HepG2 (cell line): ENCODE results near the gene CEACAM5. TPM values are rescaled to one million over a fixed set of nuclear protein-coding genes. Genes with fewer than 3 reads are reported as not detected.

ENCODE experiments used
- CENPX ChIP-seq: sonication (generic); formaldehyde crosslinking; IDR thresholded peaks from 2 replicates; pipeline ENCODE4 v1.9.0; 2021; ENCODE audit warnings: mild to moderate bottlenecking, missing genetic modification reagents, moderate library complexity
- ETV6 ChIP-seq: sonication (generic); formaldehyde crosslinking; conservative IDR thresholded peaks from 2 replicates; pipeline ENCODE4 v1.4.0; 2020; ENCODE audit warnings: missing genetic modification reagents
- HBP1 ChIP-seq: IDR thresholded peaks from 2 replicates; pipeline ENCODE4 v1.6.1; 2016; ENCODE audit warnings: low read depth, control low read depth
- HES4 ChIP-seq: sonication (generic); formaldehyde crosslinking; IDR thresholded peaks from 2 replicates; pipeline ENCODE4 v1.9.0; 2021; ENCODE audit warnings: mild to moderate bottlenecking, missing genetic modification reagents, borderline replicate concordance
- KLF11 ChIP-seq: IDR thresholded peaks from 2 replicates; pipeline ENCODE4 v1.6.1; 2016; ENCODE audit warnings: missing compliant biosample characterization
- NFKB2 ChIP-seq: sonication (generic); formaldehyde crosslinking; IDR thresholded peaks from 2 replicates; pipeline ENCODE4 v1.4.0; 2020; ENCODE audit warnings: missing genetic modification reagents, borderline replicate concordance
- PHF20 ChIP-seq: sonication (generic); formaldehyde crosslinking; IDR thresholded peaks from 2 replicates; pipeline ENCODE4 v1.5.0; 2020; ENCODE audit warnings: mild to moderate bottlenecking, missing genetic modification reagents
- RXRB ChIP-seq: IDR thresholded peaks from 2 replicates; pipeline ENCODE4 v1.6.1; 2016; ENCODE audit warnings: borderline replicate concordance, missing genetic modification reagents, missing compliant biosample characterization
- SRF ChIP-seq: IDR thresholded peaks from 2 replicates; pipeline ENCODE4 v1.6.1; 2011; ENCODE audit warnings: mild to moderate bottlenecking, low read depth, low read length, moderate library complexity
- ZNF263 ChIP-seq: sonication (generic); formaldehyde crosslinking; IDR thresholded peaks from 2 replicates; pipeline ENCODE4 v1.4.0; 2020; ENCODE audit warnings: missing genetic modification reagents
- ZNF687 ChIP-seq: sonication (generic); formaldehyde crosslinking; IDR thresholded peaks from 2 replicates; pipeline ENCODE4 v1.5.1; 2020; ENCODE audit warnings: mild to moderate bottlenecking, missing genetic modification reagents, moderate library complexity
- ZNF773 ChIP-seq: sonication (generic); formaldehyde crosslinking; IDR thresholded peaks from 2 replicates; pipeline ENCODE4 v1.4.0; 2020; ENCODE audit warnings: missing genetic modification reagents, borderline replicate concordance
- ZSCAN30 ChIP-seq: sonication (generic); formaldehyde crosslinking; IDR thresholded peaks from 2 replicates; pipeline ENCODE4 v1.5.0; 2020; ENCODE audit warnings: mild to moderate bottlenecking, missing genetic modification reagents
- ZSCAN9 ChIP-seq: IDR thresholded peaks from 2 replicates; pipeline ENCODE4 v1.6.1; 2016; ENCODE audit warnings: borderline replicate concordance
- polyA plus RNA-seq, 8 experiments: library from polyadenylated mRNA; depleted of rRNA in 3 of 8; stranded (reverse) in 7 of 8; unstranded in 1 of 8; fragments of >200 nt; fragmentation: Illumina TruSeq in 4 of 8; extraction: Trizol in 4 of 8; gene quantifications; 2 replicates each; pipeline versions ENCODE4 v1.2.1 to v1.2.3, GENCODE V29; 2011 to 2016; ENCODE audit warnings: low read depth in 4 of 8, missing spikeins in 1 of 8, mixed read lengths in 1 of 8; ENCODE audit not compliant: insufficient read depth in 1 of 8
- total RNA-seq, 5 experiments: library from RNA; depleted of rRNA; stranded (reverse); fragments of >200 nt; fragmentation: Illumina TruSeq; extraction: Trizol; gene quantifications; 2 replicates each; pipeline ENCODE4 v1.2.3, GENCODE V29; 2016; ENCODE audit warnings: low read depth in 1 of 5
- TF ChIP-seq, protein P1 (sequence below): IDR thresholded peaks from 2 replicates; pipeline ENCODE4 v1.6.1; 2018; ENCODE audit warnings: missing genetic modification reagents, mild to moderate bottlenecking, missing compliant biosample characterization
- TF ChIP-seq, protein P2 (sequence below): IDR thresholded peaks from 2 replicates; pipeline ENCODE4 v1.6.1; 2016; ENCODE audit warnings: low read depth, borderline replicate concordance
- TF ChIP-seq, protein P3 (sequence below): IDR thresholded peaks from 2 replicates; pipeline ENCODE4 v1.6.1; 2016; ENCODE audit warnings: missing compliant biosample characterization, missing genetic modification reagents, borderline replicate concordance

The CEACAM5 gene
- total and polyA plus RNA-seq, 2 of the 13 experiments (the other 11 are each of a cell fraction or from before 2014, with no cell fraction given): not detected

DNA sequence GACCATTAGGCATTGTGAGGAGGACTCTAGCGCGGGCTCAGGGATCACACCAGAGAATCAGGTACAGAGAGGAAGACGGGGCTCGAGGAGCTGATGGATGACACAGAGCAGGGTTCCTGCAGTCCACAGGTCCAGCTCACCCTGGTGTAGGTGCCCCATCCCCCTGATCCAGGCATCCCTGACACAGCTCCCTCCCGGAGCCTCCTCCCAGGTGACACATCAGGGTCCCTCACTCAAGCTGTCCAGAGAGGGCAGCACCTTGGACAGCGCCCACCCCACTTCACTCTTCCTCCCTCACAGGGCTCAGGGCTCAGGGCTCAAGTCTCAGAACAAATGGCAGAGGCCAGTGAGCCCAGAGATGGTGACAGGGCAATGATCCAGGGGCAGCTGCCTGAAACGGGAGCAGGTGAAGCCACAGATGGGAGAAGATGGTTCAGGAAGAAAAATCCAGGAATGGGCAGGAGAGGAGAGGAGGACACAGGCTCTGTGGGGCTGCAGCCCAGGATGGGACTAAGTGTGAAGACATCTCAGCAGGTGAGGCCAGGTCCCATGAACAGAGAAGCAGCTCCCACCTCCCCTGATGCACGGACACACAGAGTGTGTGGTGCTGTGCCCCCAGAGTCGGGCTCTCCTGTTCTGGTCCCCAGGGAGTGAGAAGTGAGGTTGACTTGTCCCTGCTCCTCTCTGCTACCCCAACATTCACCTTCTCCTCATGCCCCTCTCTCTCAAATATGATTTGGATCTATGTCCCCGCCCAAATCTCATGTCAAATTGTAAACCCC is 2.8 kb upstream of the CEACAM5 start (continued):
- TF ChIP-seq, protein P1, sequence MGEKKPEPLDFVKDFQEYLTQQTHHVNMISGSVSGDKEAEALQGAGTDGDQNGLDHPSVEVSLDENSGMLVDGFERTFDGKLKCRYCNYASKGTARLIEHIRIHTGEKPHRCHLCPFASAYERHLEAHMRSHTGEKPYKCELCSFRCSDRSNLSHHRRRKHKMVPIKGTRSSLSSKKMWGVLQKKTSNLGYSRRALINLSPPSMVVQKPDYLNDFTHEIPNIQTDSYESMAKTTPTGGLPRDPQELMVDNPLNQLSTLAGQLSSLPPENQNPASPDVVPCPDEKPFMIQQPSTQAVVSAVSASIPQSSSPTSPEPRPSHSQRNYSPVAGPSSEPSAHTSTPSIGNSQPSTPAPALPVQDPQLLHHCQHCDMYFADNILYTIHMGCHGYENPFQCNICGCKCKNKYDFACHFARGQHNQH (CRISPR knock-in tag): peak; percentile 37; the same call in 1 of the 2 replicates
- TF ChIP-seq HES4 (0 out of 2 replicates have a peak, but pooled peaks have one; percentile 24), ZNF687 (CRISPR knock-in tag) (peak; percentile 22; the same call in 1 of the 2 replicates), NFKB2 (CRISPR knock-in tag) (peak; percentile 59; the same call in 1 of the 2 replicates), ZSCAN30 (0 out of 2 replicates have a peak, but pooled peaks have one; percentile 38), HBP1 (0 out of 2 replicates have a peak, but pooled peaks have one; percentile 65), PHF20 (CRISPR knock-in tag) (peak; percentile 30; the same call in 1 of the 2 replicates), SRF (no peak), ZNF263 (CRISPR knock-in tag) (0 out of 2 replicates have a peak, but pooled peaks have one; percentile 34), CENPX (CRISPR knock-in tag) (no peak), ZNF773 (CRISPR knock-in tag) (0 out of 2 replicates have a peak, but pooled peaks have one; percentile 74), ZSCAN9 (CRISPR knock-in tag) (peak; percentile 83; the same call in 1 of the 2 replicates), KLF11 (CRISPR knock-in tag) (peak; percentile 67; the same call in 1 of the 2 replicates), ETV6 (CRISPR knock-in tag) (0 out of 2 replicates have a peak, but pooled peaks have one; percentile 23), RXRB (peak; percentile 28; the same call in 1 of the 2 replicates)
- TF ChIP-seq, protein P2, sequence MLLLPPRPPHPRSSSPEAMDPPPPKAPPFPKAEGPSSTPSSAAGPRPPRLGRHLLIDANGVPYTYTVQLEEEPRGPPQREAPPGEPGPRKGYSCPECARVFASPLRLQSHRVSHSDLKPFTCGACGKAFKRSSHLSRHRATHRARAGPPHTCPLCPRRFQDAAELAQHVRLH (CRISPR knock-in tag): 0 out of 2 replicates have a peak, but pooled peaks have one; percentile 49
- TF ChIP-seq, protein P3, sequence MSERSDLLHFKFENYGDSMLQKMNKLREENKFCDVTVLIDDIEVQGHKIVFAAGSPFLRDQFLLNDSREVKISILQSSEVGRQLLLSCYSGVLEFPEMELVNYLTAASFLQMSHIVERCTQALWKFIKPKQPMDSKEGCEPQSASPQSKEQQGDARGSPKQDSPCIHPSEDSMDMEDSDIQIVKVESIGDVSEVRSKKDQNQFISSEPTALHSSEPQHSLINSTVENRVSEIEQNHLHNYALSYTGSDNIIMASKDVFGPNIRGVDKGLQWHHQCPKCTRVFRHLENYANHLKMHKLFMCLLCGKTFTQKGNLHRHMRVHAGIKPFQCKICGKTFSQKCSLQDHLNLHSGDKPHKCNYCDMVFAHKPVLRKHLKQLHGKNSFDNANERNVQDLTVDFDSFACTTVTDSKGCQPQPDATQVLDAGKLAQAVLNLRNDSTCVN (CRISPR knock-in tag): peak; percentile 61; the same call in 1 of the 2 replicates
